GM12865 (cell line): ENCODE results near the gene MTG2.

Source experiments
- DNase-seq: peaks from one replicate; pipeline ENCODE4 v3.0.0; 2010; ENCODE audit warnings: low read depth
- H3K4me3 ChIP-seq: 2 replicates; pipeline ENCODE4 v1.5.1; 2011; ENCODE audit warnings: mild to moderate bottlenecking, low read depth, low read length, control low read depth
- TF ChIP-seq, protein P1 (sequence below): IDR thresholded peaks from 2 replicates; pipeline ENCODE4 v1.5.1; 2011; ENCODE audit warnings: low read length, control low read depth, low read depth, inconsistent platforms; ENCODE audit not compliant: insufficient read depth; ENCODE audit errors: missing control alignments

The MTG2 gene

DNA sequence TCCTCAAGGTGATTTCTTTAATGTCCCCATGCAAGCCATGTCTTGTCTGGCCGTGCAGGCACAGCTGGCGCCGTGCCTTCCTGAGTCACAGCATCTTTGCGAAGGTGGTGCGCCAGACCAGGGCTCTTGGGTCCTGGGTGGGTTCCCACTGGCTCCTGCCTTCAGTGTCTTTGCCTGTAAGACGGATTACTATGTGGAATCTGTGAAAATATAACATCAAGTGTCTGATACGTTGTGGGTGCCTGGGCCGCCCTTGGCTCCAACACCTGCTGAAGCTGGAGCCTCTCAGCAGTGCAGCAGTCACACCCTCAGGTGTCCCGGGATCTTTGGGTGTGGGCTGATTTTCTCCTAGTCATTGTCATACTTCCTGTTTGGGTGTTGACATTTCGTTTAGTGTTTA is 58.7 kb downstream of the MTG2 start:
- TF ChIP-seq, protein P1, sequence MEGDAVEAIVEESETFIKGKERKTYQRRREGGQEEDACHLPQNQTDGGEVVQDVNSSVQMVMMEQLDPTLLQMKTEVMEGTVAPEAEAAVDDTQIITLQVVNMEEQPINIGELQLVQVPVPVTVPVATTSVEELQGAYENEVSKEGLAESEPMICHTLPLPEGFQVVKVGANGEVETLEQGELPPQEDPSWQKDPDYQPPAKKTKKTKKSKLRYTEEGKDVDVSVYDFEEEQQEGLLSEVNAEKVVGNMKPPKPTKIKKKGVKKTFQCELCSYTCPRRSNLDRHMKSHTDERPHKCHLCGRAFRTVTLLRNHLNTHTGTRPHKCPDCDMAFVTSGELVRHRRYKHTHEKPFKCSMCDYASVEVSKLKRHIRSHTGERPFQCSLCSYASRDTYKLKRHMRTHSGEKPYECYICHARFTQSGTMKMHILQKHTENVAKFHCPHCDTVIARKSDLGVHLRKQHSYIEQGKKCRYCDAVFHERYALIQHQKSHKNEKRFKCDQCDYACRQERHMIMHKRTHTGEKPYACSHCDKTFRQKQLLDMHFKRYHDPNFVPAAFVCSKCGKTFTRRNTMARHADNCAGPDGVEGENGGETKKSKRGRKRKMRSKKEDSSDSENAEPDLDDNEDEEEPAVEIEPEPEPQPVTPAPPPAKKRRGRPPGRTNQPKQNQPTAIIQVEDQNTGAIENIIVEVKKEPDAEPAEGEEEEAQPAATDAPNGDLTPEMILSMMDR = no peak
- no peak overlapping the region for H3K4me3 ChIP-seq
- DNase-seq = no peak

DNA sequence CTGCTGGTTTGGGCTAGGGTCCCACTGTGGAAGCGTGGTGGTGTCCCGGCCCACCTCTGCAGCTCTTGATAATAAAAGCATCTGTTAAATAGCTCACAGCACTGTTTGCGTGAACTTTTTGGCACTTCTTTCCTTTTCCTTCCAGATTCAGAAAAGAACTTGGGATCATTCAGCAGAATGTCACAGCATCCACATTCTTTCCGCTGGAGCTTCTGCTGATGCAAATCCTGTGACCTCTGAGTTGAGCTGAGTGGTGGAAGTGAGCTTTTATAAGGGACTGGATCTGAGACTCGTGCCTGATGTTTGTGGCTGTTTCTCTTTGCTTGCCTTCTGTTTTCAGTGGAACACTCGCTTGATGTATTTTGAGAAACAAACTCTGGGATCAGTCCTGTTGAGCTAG is 59.3 kb downstream of the MTG2 start:
- DNase-seq = no peak
- TF ChIP-seq, protein P1 = no peak
- no peak overlapping the region for H3K4me3 ChIP-seq

DNA sequence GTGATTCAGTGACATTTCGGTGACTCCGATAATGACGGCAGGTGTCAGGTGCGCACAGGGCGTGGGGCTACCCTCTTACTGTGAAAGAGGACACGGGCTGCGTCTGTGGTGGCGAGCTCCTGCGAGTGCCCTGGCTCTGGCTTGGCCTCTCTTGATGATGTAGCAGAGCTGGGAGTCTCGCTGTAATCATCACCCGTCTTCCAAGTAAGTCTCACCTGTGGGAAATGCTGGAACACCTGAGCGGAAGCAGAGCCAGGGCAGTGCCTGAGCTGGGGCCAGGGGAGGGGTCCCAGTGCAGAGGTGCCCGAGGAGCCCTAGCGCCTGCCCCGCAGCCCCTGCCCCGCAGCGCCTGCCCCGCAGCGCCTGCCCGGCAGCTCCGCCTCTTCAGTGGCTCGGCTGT is 60.3 kb downstream of the MTG2 start:
- DNase-seq = no peak
- H3K4me3 ChIP-seq = no peak overlapping the region
- TF ChIP-seq, protein P1 = no peak

DNA sequence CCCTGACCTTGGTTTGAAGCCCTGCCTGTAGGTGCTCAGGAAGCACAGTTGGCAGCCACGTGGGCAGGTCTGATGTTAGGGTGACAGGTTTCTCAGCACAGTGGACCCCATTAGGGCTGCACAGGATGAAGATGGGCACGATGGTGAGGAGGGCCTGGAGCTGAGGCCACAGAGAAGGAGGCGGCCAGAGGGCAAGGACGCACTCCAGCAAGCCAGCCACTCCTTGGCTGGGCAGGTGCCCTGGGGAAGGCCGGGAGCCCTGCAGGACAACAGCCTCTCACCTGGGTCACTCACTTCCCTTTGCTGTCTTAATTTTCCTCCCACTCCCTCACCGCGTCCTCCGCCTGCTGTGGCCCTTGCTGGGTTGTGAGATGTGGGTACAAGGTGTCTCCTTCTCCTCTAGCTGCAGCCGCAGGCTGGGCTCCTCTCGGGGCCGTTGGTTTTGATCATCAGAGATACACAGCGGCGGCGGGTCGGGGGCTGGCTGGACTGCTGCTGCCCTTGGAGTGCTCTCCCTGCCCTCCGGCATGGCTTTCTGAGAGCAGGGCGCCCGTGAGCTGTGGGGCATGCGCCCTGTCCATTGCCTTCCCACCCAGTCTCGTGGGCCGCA is 61.2 kb downstream of the MTG2 start:
- TF ChIP-seq, protein P1 = no peak
- no peak overlapping the region for H3K4me3 ChIP-seq
- DNase-seq = no peak

DNA sequence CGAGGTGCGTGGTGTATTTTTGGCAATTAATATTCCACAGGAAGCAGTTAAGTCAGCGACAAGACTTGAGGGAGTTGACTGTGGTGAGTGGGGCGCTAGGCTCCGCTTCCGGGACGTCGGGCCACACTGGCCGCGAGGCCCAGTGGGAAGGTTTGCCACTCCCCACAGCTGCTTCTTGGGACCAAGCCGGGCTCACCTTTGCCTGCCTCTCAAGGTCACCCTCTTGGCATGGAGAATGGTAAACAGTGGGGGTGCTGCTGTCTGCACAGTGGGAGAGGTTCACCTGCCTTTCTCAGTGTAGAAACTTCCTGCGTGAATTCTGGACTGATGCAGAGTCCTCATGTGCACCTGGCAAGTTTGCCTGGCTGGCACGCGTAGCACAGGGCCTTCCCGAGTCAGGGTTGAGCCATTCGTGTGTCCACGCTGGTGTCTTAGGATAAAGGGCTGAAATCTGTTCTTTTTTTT is 61.8 kb downstream of the MTG2 start:
- TF ChIP-seq, protein P1 = no peak
- DNase-seq = no peak
- no peak overlapping the region for H3K4me3 ChIP-seq

DNA sequence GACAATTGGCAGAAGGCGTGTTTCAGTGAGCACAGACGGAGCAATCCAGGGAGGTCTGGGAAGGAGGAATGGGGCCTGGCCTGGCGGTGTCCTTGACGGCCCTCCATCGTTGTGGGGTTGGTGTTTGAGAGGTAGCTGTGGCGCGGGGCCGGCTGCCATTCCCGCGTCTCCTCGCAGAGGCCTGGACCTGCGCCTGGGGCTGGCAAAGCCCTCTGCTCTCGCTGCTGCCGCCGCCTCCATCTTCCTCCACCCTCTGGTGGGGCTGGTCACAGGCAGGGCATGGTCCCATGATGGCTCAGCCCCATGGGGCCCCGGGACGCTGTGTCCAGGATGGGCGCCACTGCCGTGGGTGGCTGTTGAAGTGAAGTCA is 63.1 kb downstream of the MTG2 start:
- TF ChIP-seq, protein P1 = no peak
- no peak for DNase-seq
- no peak overlapping the region for H3K4me3 ChIP-seq

DNA sequence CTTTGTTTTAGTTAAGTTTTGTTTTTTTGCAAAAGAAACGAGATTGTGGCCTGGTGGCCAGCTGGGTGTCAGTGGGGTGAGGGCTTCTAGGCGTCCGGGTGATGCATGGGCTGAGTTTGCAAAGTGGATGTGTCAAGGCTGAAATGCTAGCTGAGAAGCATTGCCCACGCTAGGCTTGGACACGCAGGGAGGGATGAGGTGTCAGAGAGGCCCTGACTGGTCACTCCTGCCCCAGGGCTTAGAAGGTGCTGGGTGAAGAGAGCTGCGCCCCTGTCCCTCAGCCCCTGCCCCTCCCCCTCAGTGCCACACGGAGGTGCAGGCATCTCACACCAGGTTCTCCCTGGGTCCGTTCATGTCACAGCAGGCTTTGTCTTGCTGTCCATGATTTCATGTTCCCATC is 63.6 kb downstream of the MTG2 start:
- H3K4me3 ChIP-seq = no peak overlapping the region
- TF ChIP-seq, protein P1 = no peak
- DNase-seq = no peak
